ENCODE data around the gene TBC1D4. TPM values are rescaled to one million over a fixed set of nuclear protein-coding genes. Genes with fewer than 3 reads are reported as not detected.

Gene TBC1D4
- total and polyA plus RNA-seq, 10 of the 15 experiments (the other 5 are each of a cell fraction or from before 2014, with no cell fraction given) = 11.0 to 38.6 (median 25.5) TPM

GRCh38 chr13:75375329-75375728, 106.6 kb downstream of the TBC1D4 start:
- WGBS (ENCODE audit: insufficient coverage, insufficient replicate concordance, low lambda C conversion rate, missing lambda C conversion rate) = 29% methylated on average over 2 of the region's 2 CpGs
- Histone ChIP-seq H4K20me1 (ENCODE audit: control insufficient read depth, insufficient read depth) (no peaks in the 10 kb centered on the region), H3K4me3 (no peak overlapping the region), H3K9ac (ENCODE audit: control insufficient read depth, insufficient read depth, low read length) (no peak overlapping the region), H2AFZ (ENCODE audit: control insufficient read depth, low read depth, low read length) (no peak overlapping the region), H3K36me3 (ENCODE audit: control insufficient read depth in 2 of 2, insufficient read depth in 2 of 2, low read length in 1 of 2) (no peaks in the 10 kb centered on the region), H3K9me3 (replicated peaks; ENCODE audit: control insufficient read depth, insufficient read depth, low read length) (no peaks in the 10 kb centered on the region), H3K4me1 (ENCODE audit: control insufficient read depth, insufficient read depth, low read length) (no peaks in the 10 kb centered on the region; the same call in 1 of the 2 replicates), H3K4me2 (ENCODE audit: control insufficient read depth, insufficient read depth) (no peak overlapping the region; the same call in 1 of the 2 replicates), H3K27me3 (replicated peaks in 1 of 2; ENCODE audit: control insufficient read depth in 2 of 2, insufficient read depth in 2 of 2, low read length in 1 of 2) (no peaks in the 10 kb centered on the region), H3K79me2 (ENCODE audit: control insufficient read depth, insufficient read depth, low read length) (peaks cover 2% of the 10 kb centered on the region), H3K27ac (ENCODE audit: control insufficient read depth, insufficient read depth) (no peak overlapping the region)
- in situ Hi-C loops (cut with MboI) (no loop called here), intact Hi-C loops (cut with micrococcal nuclease; ENCODE audit: unreplicated experiment) (loop anchor here (10.0 kb wide), 1 partner anchor 269 kb away; no protein-coding TSS in a partner anchor)
- ATAC-seq (peak; percentile 37), DNase-seq (ENCODE audit: low read depth, low spot score) (no peak), FAIRE-seq (no peak)
- BruUV-seq (replicated peaks) = no TSS peak
- SMC1A ChIA-PET (ENCODE audit: uncharacterized antibody, unreplicated experiment) = interaction anchor here (0.5 to 7.3 kb wide), 10 partner anchors 9 to 175 kb away, joined by 3 to 75 read pairs (median 12); partner anchors contain the start of genes COMMD6, TBC1D4 and UCHL3
- CTCF ChIA-PET = interaction anchor here (1.0 to 6.4 kb wide), 11 partner anchors 8 to 173 kb away, joined by 3 to 47 read pairs (median 5); partner anchors contain the start of gene TBC1D4
- POLR2A ChIA-PET = interaction anchor here (0.6 to 1.2 kb wide), 2 partner anchors 19 to 176 kb away, joined by 3 to 4 read pairs; no protein-coding TSS in a partner anchor
- TF ChIP-seq SMC3 (IDR thresholded peaks at IDR 0.05; ENCODE audit: borderline replicate concordance, low read length) (no peak), ZNF384 (IDR thresholded peaks at IDR 0.05; ENCODE audit: borderline replicate concordance, low read depth, low read length) (no peak), FOXM1 (IDR thresholded peaks at IDR 0.05; ENCODE audit: low read depth, low read length) (no peak), MEF2A (IDR thresholded peaks at IDR 0.05; ENCODE audit: insufficient read depth, low read depth, low read length) (peak; percentile 83; the same call in 1 of the 2 replicates), JUND (IDR thresholded peaks at IDR 0.05; ENCODE audit: low read depth, low read length) (no peak), JUNB (IDR thresholded peaks at IDR 0.05) (peak; percentile 77), EP300 (IDR thresholded peaks at IDR 0.05; ENCODE audit: borderline replicate concordance in 1 of 2, control insufficient read depth in 1 of 2, low read depth in 2 of 2, low read length in 2 of 2) (peak in 1 of 2 experiments; percentile 14; a peak in 1 of 4 replicates), RUNX3 (IDR thresholded peaks at IDR 0.05; ENCODE audit: low read length) (peak; percentile 37; the same call in 1 of the 2 replicates), MYC (IDR thresholded peaks at IDR 0.05; ENCODE audit: insufficient read depth, insufficient read length, insufficient replicate concordance, low read length, severe bottlenecking) (no peak), BRCA1 (IDR thresholded peaks at IDR 0.05; ENCODE audit: low read depth, low read length) (no peak), SPI1 (IDR thresholded peaks at IDR 0.05; ENCODE audit: borderline replicate concordance, insufficient read depth, low read depth, low read length) (no peak), ETV6 (conservative IDR thresholded peaks at IDR 0.05 in 1 of 2, IDR thresholded peaks at IDR 0.05 in 1 of 2; ENCODE audit: borderline replicate concordance in 1 of 2, low read depth in 1 of 2) (no peak), NFIC (IDR thresholded peaks at IDR 0.05; ENCODE audit: low read depth, low read length) (peak; percentile 63; the same call in 1 of the 2 replicates), TCF7 (IDR thresholded peaks at IDR 0.05; ENCODE audit: borderline replicate concordance) (peak; percentile 77; the same call in 1 of the 2 replicates), PAX8 (IDR thresholded peaks at IDR 0.05) (no peak)
- RAD21 ChIA-PET (ENCODE audit: unreplicated experiment) = interaction anchor here (0.6 to 5.4 kb wide), 9 partner anchors 9 to 175 kb away, joined by 3 to 46 read pairs (median 3); partner anchors contain the start of gene TBC1D4

Data from GM12878 (cell line).